ENCODE results near the gene KRTAP12-1.

GRCh38 chr21:44723177-44724131 lies 41.5 kb upstream of the KRTAP12-1 start:
- no peak for TF ChIP-seq CTCF (IDR thresholded peaks at IDR 0.05)
- no peak for TF ChIP-seq REST (IDR thresholded peaks at IDR 0.05; ENCODE audit: insufficient read depth in 1 of 2, low read depth in 2 of 2, low read length in 1 of 2)
- TF ChIP-seq POLR2AphosphoS5 (IDR thresholded peaks at IDR 0.05; ENCODE audit: low read depth, low read length): no peak
- TF ChIP-seq SIN3A (IDR thresholded peaks at IDR 0.05; ENCODE audit: borderline replicate concordance, insufficient read depth, low read depth, low read length): no peak
